ENCODE data around the gene SRSF4.
"Not testable (repeated sequence)": the region's sequence is repeated elsewhere in the genome, so short reads cannot be mapped to it uniquely, and the experiment has no call there.

SRSF4 gene

DNA sequence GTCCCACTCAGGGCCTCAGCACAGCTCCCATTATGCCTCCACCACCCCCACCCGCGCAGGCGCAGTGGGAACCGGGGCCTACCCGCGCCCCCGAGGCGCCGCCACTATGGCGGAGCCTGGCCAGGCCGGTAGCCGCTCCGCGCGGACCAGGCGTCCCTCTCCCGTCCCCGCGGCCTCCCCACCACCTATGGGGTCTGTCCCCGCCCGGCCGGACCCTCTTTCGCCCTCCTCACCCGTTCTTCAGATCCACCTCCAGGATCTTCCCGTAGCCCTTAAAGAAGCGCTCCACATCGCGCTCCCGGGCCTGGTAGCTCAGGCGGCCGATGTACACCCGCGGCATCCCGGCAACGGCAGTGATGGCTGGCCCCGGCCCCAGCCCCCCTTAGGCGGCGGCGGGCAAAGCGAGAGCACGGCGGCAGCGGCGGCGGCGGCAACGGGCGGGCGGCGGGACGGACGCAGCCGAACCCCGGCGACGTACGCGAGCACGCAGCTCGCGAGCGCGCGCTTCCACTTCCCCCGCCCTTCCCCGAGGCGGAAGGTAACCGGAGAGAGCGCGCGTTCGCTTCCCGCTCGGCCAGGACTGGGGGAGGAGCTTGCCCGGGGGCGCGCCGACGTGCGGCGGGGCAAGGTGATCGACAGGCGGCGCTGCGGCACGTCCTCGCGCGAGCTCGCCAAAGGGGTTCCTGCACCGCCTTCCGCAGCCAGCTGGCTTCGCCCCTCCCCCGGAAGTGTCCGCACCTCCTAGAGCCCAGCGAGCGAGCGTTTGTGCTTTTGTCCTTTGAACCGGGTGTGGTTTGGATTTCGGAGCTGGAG lies at the start of gene SRSF4:
SRSF4 (minus strand) TSS at position 488 of the 813 bp plus-strand sequence; CDS start at position 340, 148 bp downstream.
- DNase-seq (ENCODE audit: low read depth): peak; percentile 96

DNA sequence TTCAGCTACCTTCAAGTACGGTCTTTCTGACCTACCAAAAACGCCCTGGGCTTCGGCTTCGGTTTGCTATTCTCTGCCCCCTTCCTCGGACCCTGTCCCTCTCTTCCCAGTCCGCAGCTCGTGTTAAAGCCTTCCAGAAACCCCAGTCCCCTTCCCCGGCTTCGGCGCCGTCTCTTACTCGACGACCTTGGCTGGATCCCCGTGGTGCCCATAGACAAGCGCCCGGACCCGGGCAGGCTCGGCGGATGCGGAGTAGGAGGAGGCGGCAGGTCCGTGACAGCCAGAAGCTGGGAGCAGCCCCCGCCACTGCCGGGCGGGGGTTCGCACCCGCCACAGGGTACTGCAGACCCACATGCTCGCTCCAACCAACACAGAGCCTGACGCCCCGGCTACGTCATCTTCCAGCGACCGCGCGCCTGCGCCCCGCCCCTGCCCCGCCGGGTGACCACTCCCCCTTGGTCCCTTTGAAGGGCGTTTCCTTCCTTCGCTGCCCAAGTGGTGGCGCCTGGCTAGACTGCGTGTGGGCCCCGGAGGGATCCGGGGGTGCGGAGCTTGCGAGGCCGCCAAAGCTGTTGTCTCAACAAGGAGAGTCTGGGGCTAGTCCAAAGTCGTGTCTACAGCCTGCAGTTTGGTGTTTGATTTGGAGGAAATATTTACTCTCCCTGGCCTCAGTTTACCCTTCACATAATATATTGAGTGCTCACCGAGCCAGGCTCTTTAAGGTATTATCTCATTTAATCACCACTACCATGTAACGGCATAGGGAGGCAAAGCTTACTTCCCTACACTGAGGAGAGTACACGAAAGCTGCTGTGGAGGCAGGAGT lies 49.1 kb upstream of the SRSF4 start, which contains the start of gene MECR:
MECR (minus strand) TSS at position 382 of the 826 bp plus-strand sequence; CDS start at position 354, 28 bp downstream.
- peak; percentile 97 for DNase-seq (ENCODE audit: low read depth)

DNA sequence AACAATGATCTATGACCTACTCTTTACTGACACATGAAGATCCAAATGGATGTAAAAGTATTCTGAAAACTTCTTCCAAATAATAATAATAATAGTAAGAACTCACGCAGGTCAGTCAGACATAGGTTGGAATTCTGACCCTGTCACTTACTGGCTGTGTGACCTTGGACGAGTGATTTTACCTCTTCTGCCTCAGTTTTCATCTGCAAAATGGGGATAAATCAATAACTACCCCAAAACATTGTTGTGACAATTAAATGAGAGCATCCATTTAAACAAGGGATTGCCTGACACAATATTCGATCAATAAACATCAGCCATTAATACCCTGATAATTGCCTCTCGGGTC lies 48.5 kb upstream of the SRSF4 start:
- no peak for DNase-seq (ENCODE audit: low read depth)

DNA sequence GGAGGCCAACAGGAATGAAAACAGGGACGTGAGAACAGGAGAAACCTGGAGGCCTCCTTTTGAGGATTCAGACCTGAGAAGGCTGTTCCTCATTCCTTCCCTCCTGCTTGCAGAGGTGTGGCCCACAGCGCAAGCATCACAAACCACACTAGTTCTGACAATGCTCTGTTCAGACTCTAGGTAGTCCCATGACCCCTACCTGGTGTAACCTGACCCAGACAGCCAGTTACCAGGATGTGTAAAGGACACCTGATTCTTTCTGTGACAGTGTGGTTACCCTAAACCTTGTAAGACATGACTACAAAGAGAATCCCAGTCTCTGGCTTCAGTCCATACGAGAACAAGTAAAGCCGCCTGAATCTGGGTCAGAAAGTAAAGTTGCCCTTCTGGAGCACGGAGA lies 45.8 kb upstream of the SRSF4 start:
- no peak for DNase-seq (ENCODE audit: low read depth)

DNA sequence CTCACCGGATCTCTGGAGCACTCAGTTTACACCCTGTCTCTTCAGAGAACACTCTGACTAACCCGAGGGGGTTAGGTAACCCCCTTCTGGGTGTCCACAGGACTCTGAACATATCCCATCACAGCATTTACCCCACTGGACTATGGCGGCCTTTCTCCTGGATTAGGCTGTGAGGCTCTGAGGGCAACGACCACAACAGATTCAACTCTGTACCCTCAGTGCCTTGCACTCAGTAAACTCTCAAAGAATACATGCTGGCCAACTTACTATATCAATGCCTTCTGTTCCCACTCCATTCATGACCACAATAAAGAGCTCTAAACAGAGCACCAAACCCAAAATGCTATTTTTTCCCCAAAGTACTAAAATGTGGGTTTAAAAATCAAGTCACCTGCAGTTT lies 43.7 kb upstream of the SRSF4 start:
- DNase-seq (ENCODE audit: low read depth): no peak

DNA sequence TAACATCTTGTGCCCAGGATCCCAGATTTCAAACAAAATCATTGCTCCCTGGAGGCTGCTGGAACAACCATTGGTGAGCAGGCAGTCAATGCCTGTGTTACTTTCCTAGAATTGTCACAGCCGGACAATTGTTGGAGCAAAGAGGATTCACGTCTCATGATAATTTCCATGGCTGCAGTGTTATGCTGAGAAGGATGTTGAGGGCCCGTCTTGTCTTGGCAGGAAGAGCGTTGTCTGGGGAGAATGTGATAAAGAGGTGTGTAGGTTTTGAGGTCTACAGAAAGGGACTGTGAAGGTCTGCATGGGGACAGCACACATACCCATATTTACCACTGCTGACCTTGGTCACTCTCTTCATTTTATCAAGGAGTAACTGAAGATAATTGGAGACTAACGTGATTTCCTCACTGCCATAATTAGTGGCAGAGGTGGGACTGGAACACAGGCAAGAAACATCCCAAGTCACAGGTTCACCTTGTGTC lies 42.7 kb upstream of the SRSF4 start:
- no peak for DNase-seq (ENCODE audit: low read depth)

DNA sequence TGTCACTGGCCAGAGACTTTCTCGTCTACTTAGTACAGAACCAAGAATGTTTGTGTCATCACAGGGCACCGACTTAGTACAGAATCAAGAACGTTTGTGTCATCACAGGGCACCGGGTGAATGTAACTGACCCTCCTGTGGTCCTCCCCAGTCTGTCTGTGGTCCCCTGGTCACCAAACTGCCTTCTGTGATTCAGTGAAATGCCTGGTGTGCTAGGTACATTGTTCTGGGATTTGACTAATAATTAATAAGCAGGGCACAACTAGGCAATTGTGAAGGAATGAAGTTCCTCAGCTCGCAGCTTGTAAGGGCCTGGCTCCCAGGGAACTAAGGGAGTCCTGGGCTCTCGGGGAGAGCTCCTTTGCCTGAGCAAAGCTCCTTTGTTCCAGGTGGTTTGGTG lies 41.8 kb upstream of the SRSF4 start:
- no peak for DNase-seq (ENCODE audit: low read depth)

DNA sequence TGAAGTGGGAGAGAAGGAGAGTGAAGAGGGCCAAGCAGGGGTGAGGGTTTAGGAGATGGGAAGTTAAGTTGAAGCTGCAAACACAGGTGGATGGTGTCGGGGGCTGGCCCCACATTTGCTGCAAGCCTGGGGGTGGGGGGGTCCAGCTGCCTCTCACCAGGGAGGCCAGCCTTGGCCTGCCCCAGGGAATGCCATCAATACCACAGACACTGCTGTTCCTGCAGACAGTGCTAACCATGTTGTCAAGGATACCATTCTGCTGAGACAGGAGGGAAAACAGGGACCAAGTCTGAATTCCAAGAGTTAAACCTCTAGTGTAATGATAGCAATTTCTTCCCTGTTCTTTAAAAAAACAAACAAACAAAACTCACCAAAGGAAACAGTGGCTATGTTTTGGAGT lies 41.0 kb upstream of the SRSF4 start:
- DNase-seq (ENCODE audit: low read depth): no peak

DNA sequence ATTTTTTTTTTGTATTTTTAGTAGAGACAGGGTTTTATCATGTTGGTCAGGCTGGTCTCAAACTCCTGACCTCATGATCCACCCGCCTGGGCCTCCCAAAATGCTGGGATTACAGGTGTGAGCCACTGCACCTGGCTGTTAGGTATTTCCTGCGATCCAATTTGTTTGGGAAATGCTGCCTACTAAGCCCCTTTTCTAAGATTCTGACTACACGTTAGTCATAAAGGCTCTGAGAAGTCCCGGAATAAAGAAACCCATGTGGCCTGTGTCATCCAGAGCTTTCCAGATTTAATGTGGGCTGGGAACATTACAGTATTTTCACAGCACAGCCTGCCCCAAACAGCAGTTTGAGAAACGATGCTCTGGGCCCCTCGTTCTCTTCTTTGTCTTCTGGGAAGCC lies 40.6 kb upstream of the SRSF4 start:
- DNase-seq (ENCODE audit: low read depth): not testable (repeated sequence)

DNA sequence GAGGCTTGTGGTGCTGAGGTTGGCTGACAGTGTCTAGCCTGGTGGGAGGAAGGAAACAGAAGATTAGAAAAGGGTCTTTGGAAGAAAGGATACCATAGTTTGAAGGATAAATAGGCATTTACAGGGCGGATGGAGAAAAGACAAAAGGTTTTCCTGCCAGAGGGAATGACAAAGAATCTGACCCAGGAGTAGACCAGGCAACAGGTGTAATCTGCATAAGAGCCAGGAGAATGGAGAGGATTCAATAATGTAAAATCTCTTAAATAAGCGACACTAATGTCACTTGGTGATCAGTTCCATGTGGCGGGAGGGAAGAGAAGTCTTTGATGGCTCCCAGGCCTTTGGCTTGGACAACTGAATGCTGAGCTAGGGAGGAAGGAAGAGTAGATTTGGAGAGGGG lies 39.6 kb upstream of the SRSF4 start:
- no peak for DNase-seq (ENCODE audit: low read depth)

DNA sequence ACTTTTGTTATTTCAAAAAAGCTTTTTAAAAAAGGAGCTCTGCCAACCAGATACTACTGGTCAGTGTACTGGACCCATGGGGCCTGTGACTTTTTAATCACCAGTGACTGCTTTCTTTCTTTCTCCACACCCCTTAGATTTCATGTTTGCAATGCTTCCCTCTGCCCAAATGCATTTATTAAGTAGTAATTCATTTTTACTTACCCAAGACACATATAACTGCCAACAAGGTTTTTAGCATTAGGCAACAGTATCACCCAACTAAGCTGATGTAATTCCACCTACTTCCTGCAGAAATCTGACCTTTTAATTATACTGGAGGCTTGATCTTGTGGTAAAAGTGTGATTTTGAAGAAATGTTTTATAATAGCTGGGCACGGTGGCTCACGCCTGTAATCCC lies 36.5 kb upstream of the SRSF4 start:
- DNase-seq (ENCODE audit: low read depth): no peak

DNA sequence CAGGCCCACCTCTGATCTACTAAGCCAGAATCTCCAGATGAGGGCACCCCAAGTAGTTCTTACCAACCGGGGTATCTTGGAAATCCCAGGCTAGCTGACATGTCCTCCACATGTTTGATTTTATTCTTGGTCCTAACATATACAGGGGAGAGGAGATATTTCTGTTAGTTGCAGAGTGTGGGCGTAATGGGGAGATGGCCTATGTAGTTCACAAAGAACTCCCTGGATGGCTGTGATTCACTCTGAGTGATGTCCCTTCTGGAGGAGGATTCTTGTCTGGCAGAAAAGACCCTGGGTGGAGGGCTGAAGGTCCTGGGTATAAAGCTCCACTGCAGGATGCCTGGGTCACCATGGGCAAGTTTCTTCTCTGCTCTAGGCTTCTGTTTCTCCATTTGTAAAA lies 35.9 kb upstream of the SRSF4 start:
- DNase-seq (ENCODE audit: low read depth): no peak

DNA sequence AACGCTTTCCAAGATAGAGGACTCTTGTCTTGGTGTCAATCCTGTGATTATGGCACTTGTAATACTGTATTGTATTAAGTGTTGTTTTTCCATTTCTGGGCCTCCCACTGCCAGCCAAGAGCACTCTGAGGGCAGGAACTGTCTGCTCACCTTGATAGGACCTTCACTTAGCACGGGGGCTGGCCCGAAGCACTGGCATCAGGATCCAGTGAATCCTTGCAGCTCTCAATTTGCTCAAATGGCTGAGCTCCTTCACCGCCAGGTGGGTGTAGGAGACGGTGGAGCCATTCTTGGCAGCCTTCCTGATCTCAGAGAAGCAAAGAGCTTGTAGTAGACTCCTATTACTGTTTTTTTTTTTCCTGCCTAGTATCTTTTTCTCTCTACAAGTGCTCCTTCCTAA lies 31.4 kb upstream of the SRSF4 start:
- no peak for DNase-seq (ENCODE audit: low read depth)

DNA sequence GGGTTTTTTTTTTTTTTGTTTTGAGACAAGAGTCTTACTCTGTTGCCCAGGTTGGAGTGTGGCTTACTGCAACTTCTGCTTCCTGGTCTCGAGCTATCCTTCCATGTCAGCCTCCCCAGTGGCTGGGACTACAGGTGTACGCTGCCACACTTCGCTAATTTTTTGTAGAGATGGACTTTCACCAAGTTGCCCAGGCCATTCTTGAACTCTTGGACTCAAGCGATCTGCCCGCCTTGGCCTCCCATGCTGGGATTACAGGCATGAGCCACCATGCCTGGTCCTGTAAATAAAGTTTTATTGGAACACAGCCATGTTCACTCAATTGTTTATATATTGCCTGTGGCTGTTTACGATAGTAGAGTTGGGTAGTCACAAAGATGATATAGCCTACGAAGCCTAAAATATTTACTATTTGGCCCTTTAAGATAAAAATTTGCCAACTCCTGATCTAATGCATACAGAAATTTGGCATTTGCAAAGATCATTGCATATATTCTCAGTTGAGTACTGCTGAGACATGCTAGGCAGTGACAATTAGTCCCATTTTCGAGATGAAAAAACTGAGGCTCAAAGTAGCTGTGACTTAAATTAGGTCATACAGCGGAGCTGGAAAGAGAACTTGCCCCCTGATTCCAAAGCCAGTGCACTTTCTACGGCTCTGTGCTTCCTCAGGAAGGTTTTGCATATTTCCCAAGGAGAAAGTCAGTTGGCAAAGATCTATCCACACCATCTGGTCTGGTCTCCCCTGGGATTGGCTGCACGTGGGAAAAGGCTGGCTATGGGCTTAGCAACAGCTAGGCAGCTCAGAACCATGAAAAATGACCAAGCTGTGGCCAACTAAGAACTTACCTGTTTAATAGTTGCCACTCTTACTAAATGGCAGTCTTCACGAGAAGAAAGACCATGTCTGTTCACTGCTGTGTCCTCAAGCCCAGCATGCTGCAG lies 29.7 kb upstream of the SRSF4 start:
- DNase-seq (ENCODE audit: low read depth): no peak

DNA sequence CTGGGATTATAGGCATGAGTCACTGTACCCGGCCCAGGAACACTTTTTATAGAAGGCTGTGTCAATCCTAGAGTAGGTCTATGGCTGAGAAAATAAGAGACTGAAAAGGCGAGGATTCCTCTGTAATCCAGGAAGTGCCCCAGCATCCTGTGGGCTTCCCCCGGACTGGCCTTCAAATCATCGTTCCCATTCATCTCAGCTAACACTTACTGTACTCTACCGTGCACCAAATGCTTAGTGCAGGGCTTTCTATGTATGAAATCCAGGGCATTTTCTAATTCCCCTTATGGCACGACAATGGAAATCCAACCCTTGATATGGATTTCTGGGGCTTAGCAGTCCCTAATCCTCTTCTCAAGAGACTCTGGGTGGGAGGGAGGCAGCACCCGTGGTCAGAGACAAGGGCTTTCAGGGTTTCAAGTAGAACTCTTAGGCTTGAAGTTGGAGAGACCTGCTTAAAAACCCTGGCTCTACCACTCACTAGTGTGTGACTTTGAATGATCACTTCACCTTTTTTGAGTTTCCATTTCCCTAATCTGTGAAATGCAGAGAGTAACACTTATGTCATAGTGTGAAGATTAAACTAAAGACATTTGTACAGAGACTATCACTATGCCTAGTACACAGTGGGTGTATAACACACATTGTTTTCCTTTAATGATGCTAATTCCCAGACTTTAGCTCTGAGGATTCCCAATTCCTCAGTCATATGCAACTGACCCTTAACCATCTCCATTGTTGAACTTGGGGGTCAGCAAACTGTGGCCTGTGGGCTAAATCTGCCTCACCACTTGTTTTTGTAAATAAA lies 28.8 kb upstream of the SRSF4 start:
- DNase-seq (ENCODE audit: low read depth): no peak

DNA sequence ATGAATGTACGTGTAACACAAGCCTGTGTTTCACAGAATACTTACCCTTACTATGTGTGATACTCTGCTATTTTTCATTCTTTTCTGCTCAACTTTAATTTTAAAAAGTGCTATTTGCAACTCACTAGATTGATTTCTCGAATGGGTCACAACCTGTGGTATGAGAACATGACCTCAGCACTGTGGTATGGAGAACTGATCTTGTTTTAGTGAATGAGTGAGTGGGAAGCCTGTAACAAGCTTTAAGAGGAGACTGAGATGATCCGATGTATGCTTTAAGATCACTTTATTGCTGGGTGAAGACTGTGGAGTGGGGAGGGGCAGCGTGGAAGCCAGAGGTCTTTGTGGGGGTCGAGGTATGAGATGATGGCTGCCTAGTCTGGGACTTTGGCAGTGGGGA lies 27.5 kb upstream of the SRSF4 start:
- DNase-seq (ENCODE audit: low read depth): no peak

DNA sequence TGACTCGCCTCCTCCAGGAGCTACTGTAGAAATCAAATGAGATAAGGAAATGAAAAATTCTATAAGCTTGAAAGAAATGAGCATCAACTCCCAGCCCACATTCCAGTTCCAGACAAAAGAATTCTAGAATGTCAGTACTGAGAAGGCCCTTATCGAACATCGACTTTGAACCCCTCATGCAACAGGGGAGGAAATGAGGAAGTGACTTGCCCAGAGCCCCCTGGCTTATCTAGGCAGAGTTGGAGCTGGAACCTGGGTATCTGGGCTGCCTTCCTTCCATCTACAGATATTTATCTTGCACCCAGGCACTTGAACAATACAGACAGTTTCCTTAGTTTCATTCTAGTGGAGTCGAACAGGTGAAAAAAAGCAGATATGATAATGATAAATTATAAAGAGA lies 26.7 kb upstream of the SRSF4 start:
- no peak for DNase-seq (ENCODE audit: low read depth)

DNA sequence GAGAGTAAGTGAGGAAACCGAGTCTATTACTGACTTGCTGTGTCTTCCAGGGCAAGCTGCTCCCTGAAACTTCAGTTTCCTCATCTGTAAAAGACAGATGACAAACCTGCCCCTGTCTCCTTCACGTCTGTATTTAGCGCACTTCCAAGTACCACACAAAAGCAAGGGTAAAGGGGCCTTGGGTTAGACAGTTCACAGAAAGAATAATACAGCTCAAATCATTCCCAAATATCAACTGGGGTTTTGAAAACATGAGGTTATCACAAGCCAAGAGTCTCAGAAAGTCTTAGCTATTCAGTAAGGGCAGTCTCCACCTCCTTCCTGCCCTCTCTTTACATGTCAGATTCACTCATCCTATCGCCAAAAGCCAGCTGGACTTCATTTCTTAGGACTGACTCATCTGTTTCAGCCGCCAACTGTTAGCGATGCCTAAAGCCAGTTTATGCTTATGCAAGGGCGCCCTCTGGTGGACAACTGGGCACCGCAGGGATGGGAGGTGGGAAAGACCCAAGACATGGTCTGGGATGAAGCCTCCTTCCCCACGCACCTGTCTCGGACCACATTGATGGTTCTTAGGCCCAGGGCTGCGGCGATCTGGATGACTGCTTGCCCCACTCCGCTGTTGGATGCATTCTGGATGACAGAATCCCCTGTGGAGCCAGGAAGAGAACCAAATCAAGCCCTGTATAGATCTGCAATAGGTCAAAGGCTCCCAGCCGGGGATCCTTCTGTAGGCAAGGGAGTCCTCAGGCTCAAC lies 21.1 kb upstream of the SRSF4 start:
- DNase-seq (ENCODE audit: low read depth): peak; percentile 89

DNA sequence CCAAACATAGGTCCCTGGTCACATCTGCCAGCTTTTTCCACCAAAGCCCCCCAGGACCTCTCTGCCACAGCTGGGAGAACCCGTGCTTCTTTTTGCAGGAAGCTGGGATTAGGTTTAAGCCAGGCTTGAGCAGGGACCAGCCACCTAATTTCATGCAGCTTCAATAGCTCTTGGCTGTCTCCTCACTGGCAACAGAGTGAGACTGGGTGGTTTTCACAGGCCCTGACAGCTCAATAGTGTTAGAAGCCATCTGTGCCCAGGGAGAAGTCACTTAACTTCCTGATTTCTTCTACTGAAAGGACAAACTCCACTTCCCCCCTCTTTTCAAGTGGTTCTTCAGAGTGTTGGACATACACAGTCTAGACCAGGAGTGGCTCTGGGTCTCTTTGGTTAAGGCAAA lies 20.4 kb upstream of the SRSF4 start:
- no peak for DNase-seq (ENCODE audit: low read depth)

DNA sequence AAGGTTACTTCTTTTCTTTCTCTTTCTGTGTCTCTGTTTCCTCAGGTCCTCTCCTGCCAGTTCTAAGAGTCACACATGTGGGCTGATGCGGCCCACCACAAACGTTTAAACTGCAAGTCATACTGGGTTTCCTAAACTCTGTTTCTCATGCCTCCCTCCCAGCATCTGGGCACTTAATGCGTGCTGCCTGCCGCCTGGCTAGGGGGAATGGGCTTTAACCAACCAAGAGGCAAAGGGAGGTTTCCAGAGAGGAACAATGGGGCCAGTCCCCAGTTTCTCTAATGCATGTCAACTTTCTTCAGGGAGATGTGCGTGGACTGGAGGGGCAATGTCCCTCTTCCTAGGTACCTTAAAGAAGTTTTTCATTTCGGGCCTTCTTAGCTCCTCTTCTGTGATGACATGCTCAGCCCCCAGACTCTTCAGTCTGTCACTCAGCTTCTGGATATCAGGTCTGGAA lies 19.9 kb upstream of the SRSF4 start:
- no peak for DNase-seq (ENCODE audit: low read depth)

Measured in stimulated activated CD8-positive, alpha-beta memory T cell treated with anti-CD3 and anti-CD28 coated beads, Interleukin-15, amount 100 ng/mL, for 24 hours (primary cell).